ENCODE results near the gene SPDEF.

GRCh38 chr6:34558172-34558714 is 2.1 kb upstream of the SPDEF start:
- TF ChIP-seq SUZ12 (IDR thresholded peaks at IDR 0.05; ENCODE audit: extremely low read depth, insufficient read depth, insufficient read length) (no peak), ZNF274 (IDR thresholded peaks at IDR 0.05; ENCODE audit: low read depth, low read length) (no peak)

Measured in NT2/D1 (cell line).